ENCODE results near the gene ENHO. TPM values are rescaled to one million over a fixed set of nuclear protein-coding genes. Genes with fewer than 3 reads are reported as not detected.

ENHO gene
- total RNA-seq, 1 donor from 2014 or later: 5.5 TPM

GRCh38 chr9:34513567-34514214, 9.1 kb downstream of the ENHO start:
- DNase-seq (ENCODE audit: extremely low spot score, unreplicated experiment): no peak
- Mint-ChIP-seq H3K4me3 (no peak overlapping the region), H3K9me3 (no peaks in the 10 kb centered on the region), H3K27ac (no peak overlapping the region), H3K27me3 (peaks cover 9% of the 10 kb centered on the region), H3K36me3 (no peaks in the 10 kb centered on the region), H3K4me1 (ENCODE audit: unreplicated experiment) (peaks cover 36% of the 10 kb centered on the region)
- TF ChIP-seq, protein P1, sequence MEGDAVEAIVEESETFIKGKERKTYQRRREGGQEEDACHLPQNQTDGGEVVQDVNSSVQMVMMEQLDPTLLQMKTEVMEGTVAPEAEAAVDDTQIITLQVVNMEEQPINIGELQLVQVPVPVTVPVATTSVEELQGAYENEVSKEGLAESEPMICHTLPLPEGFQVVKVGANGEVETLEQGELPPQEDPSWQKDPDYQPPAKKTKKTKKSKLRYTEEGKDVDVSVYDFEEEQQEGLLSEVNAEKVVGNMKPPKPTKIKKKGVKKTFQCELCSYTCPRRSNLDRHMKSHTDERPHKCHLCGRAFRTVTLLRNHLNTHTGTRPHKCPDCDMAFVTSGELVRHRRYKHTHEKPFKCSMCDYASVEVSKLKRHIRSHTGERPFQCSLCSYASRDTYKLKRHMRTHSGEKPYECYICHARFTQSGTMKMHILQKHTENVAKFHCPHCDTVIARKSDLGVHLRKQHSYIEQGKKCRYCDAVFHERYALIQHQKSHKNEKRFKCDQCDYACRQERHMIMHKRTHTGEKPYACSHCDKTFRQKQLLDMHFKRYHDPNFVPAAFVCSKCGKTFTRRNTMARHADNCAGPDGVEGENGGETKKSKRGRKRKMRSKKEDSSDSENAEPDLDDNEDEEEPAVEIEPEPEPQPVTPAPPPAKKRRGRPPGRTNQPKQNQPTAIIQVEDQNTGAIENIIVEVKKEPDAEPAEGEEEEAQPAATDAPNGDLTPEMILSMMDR (conservative IDR thresholded peaks at IDR 0.05): no peak

DNA sequence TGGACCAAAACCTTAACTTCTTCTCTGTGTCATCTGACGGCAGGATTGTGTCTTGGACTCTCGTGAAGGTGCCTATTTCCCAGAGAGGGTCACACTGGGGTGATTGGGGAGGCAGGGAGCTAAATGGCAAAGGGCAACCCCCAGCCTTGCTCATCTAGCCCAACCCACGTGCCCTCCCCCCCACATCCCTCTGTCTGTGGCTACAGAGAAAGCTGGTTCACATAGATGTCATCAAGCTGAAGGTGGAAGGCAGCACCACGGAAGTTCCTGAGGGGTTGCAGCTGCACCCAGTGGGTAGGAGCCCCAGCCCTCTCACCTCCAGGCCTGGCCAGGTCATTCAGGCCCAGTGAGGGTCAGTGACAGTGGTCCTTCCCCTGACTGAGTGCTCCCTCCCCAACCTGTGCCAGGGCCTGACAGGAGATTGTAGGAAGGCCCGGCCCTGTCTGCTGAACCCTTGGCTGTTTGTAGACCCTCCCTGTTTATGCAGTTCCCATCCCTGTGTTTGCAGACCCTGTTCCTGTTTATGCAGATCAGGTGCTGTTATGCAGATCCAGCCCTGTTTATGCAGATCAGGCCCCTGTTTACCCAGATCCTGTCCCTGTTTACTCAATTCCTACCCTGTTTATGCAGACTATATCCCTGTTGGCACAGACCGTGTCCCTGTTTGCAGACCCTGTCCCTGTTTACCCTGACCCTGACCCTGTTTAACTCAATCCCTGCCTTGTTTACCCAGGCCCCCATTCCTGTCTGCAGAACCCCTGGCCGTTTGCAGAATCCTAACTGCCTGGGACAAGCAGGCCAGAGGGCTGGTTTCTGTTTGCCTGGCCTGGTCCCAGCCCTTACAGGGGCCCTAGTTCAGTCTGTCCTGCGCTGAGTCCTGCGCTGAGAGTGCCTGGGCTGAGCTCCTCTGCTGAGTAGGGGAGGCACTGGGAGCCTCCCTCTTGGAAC, 10.4 kb downstream of the ENHO start:
- TF ChIP-seq, protein P1 (conservative IDR thresholded peaks at IDR 0.05): no peak
- Mint-ChIP-seq H3K9me3 (no peaks in the 10 kb centered on the region), H3K4me1 (ENCODE audit: unreplicated experiment) (peaks cover 32% of the 10 kb centered on the region), H3K27me3 (peaks cover 9% of the 10 kb centered on the region), H3K27ac (no peak overlapping the region), H3K4me3 (no peak overlapping the region), H3K36me3 (no peaks in the 10 kb centered on the region)
- DNase-seq (ENCODE audit: extremely low spot score, unreplicated experiment): no peak

DNA sequence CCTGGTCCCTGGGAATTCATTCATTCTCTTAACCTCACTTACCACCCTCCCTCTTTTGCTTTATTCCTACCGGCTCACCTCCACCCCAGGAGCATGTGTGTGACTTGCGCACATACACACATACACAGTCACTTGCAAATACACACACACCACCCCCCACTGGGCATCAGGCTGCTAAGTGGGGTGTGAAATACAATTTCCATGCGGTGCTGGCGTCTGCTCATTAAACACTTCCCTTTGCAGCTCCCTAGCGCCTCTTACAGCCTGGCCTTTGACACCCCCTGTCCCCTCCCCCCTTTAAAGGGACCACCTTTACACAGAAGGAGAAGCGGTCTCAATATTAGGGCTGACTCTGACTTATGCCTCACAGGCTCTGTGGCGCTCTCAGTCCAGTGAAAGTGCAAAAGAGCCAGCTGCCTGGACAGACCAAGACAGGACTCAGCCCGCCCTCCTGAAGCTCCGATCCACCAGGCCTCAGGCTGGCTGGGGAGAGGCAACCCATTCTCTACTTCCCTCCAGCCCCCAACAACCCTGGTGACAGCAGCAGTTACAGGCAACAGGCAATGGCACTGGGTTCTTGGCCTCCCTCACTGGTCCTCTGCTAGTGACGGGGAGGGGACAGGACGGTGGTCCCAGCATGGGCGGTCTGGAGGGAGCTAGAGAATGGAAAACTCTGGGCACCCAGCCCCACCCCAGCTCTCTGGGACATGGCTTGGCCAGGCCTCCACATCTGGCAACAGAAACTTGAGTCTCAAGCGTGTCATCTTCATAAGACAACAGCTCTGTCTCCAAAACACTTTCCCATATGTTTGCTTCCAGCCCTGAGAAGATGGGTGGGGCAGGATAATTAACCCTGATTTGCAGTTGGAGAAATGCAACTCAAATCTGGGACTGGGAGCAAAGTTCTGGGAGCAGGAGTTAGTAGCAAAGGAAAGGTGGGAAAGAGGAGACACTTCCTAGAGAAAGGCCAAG, 12.0 kb downstream of the ENHO start:
- Mint-ChIP-seq H3K9me3 (no peaks in the 10 kb centered on the region), H3K36me3 (no peaks in the 10 kb centered on the region), H3K27ac (no peak overlapping the region), H3K27me3 (peaks cover 10% of the 10 kb centered on the region), H3K4me1 (ENCODE audit: unreplicated experiment) (peaks cover 32% of the 10 kb centered on the region), H3K4me3 (no peak overlapping the region)
- TF ChIP-seq, protein P1 (conservative IDR thresholded peaks at IDR 0.05): no peak
- DNase-seq (ENCODE audit: extremely low spot score, unreplicated experiment): no peak

DNA sequence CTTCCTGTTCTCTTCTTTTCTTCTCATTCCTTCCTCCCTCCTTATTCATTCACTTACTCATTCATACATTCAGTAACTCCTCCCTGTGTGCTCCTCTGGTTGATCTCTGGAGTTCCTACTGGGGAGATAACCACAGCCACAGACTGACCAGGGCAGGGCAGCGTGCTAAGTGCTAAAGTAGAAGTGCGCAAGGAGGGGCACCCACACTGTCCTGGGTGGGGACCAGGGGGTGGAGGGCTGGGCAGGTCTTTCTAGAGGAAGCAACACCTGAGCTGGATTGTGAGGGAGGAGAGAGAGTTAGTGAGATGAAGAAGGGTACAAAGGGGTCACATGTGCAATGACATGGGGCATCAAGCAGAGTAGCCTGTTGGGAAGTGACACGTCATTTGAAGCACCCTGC, 13.8 kb downstream of the ENHO start:
- Mint-ChIP-seq H3K36me3 (no peaks in the 10 kb centered on the region), H3K9me3 (no peaks in the 10 kb centered on the region), H3K4me3 (no peak overlapping the region), H3K4me1 (ENCODE audit: unreplicated experiment) (peaks cover 32% of the 10 kb centered on the region), H3K27ac (no peak overlapping the region), H3K27me3 (peaks cover 24% of the 10 kb centered on the region)
- DNase-seq (ENCODE audit: extremely low spot score, unreplicated experiment): no peak
- TF ChIP-seq, protein P1 (conservative IDR thresholded peaks at IDR 0.05): no peak

DNA sequence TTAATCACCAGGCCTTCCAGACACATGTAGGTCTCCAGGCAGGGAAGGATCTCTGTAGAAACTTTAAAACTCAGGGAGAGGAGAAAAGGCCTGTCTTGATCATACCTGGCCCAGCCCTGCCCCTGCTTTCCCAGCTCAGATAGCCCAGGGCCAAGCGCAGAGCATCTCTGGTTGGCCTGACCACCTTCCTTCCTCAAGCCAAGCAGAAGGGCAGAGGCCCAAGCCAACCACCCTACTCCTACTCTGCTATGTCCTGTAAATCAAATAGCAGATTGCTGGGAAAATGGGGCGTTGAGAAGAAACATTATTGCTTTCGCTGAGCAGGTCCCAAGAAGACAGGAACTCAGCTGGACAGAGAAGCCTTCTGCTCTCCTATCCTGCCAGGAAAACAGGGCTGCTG, 14.3 kb downstream of the ENHO start:
- Mint-ChIP-seq H3K36me3 (no peaks in the 10 kb centered on the region), H3K27ac (no peak overlapping the region), H3K27me3 (peaks cover 28% of the 10 kb centered on the region), H3K4me3 (no peak overlapping the region), H3K4me1 (ENCODE audit: unreplicated experiment) (peaks cover 30% of the 10 kb centered on the region), H3K9me3 (no peaks in the 10 kb centered on the region)
- TF ChIP-seq, protein P1 (conservative IDR thresholded peaks at IDR 0.05): no peak
- DNase-seq (ENCODE audit: extremely low spot score, unreplicated experiment): no peak
